Keratinocyte (primary cell): ENCODE measurements around the gene KPNA4. TPM values are rescaled to one million over a fixed set of nuclear protein-coding genes. Genes with fewer than 3 reads are reported as not detected.

Experiments used
- DNase-seq: peaks from one replicate; pipeline ENCODE4 v3.0.0-alpha.2; 2011; ENCODE audit warnings: low read depth, missing footprints, low spot score
- FAIRE-seq: peaks from 2 replicates; lab custom pipeline; 2011; peaks lifted over from hg19 to GRCh38; lab: Jason Lieb, UNC
- H2AFZ ChIP-seq: 2 replicates; pipeline ENCODE4 v1.6.0; 2012; ENCODE audit warnings: low read length, control low read depth, inconsistent platforms; ENCODE audit not compliant: control insufficient read depth
- H3K27ac ChIP-seq: 2 replicates; pipeline ENCODE4 v1.5.1; 2011; ENCODE audit warnings: low read length; ENCODE audit not compliant: control insufficient read depth, insufficient read depth
- H3K27me3 ChIP-seq: 3 replicates; pipeline ENCODE4 v1.6.0; 2011; ENCODE audit warnings: low read length; ENCODE audit not compliant: control insufficient read depth, insufficient read depth; ENCODE audit errors: extremely low read depth
- H3K36me3 ChIP-seq, 2 experiments: 2 replicates in 1 of 2; 3 replicates in 1 of 2; pipeline ENCODE4 v1.5.1; 2011; ENCODE audit warnings: low read length in 2 of 2, mild to moderate bottlenecking in 1 of 2; ENCODE audit not compliant: control insufficient read depth in 2 of 2, insufficient read depth in 2 of 2; ENCODE audit errors: extremely low read depth in 1 of 2
- H3K4me1 ChIP-seq: 3 replicates; pipeline ENCODE4 v1.5.1; 2011; ENCODE audit warnings: low read length; ENCODE audit not compliant: control insufficient read depth, insufficient read depth; ENCODE audit errors: extremely low read depth
- H3K4me2 ChIP-seq: 3 replicates; pipeline ENCODE4 v1.6.0; 2011; ENCODE audit warnings: low read depth, low read length; ENCODE audit not compliant: control insufficient read depth, insufficient read depth; ENCODE audit errors: extremely low read depth
- H3K4me3 ChIP-seq, 3 experiments: fragments of 200-600 bp in 1 of 3; sonication (generic) in 1 of 3; 2 replicates in 2 of 3; 3 replicates in 1 of 3; pipeline ENCODE4 v1.5.1; 2011 to 2016; ENCODE audit warnings: low read length in 3 of 3, mild to moderate bottlenecking in 3 of 3, control low read depth in 2 of 3, inconsistent platforms in 1 of 3, low read depth in 1 of 3, mixed read lengths in 1 of 3, mixed run types in 1 of 3, moderate library complexity in 1 of 3; ENCODE audit not compliant: control insufficient read depth in 2 of 3, insufficient read depth in 2 of 3; ENCODE audit errors: extremely low read depth in 1 of 3
- H3K79me2 ChIP-seq: 2 replicates; pipeline ENCODE4 v1.6.0; 2012; ENCODE audit warnings: low read length; ENCODE audit not compliant: control insufficient read depth, insufficient read depth
- H3K9ac ChIP-seq: 3 replicates; pipeline ENCODE4 v1.6.0; 2011; ENCODE audit warnings: low read length; ENCODE audit not compliant: control insufficient read depth, insufficient read depth; ENCODE audit errors: extremely low read depth
- H3K9me1 ChIP-seq: 3 replicates; pipeline ENCODE4 v1.6.0; 2011; ENCODE audit warnings: low read length; ENCODE audit not compliant: control insufficient read depth, insufficient read depth; ENCODE audit errors: extremely low read depth
- H3K9me3 ChIP-seq: 2 replicates; pipeline ENCODE4 v1.5.1; 2012; ENCODE audit warnings: low read depth, low read length; ENCODE audit not compliant: control insufficient read depth
- H4K20me1 ChIP-seq: 3 replicates; pipeline ENCODE4 v1.6.0; 2011; ENCODE audit warnings: low read length; ENCODE audit not compliant: control insufficient read depth, insufficient read depth; ENCODE audit errors: extremely low read depth
- EZH2 ChIP-seq: IDR thresholded peaks from one replicate; pipeline ENCODE4 v1.6.1; 2012; ENCODE audit warnings: inconsistent platforms, mild to moderate bottlenecking, low read length, moderate library complexity
- dilution Hi-C: fragments of 300-500 bp; cut with MboI; formaldehyde crosslinking; loops from one replicate; pipeline ENCODE4 v1.7.0; 2020; ENCODE audit warnings: low sequenced_read_pairs; ENCODE audit not compliant: extremely low pct_ligation_motif_present
- polyA plus RNA-seq, 5 experiments: library from polyadenylated mRNA; depleted of rRNA in 3 of 5; stranded (reverse) in 3 of 5; stranded (forward) in 1 of 5; unstranded in 1 of 5; fragments of >200 nt; gene quantifications; 1 replicate in 1 of 5; 2 replicates in 3 of 5; 3 replicates in 1 of 5; pipeline versions ENCODE4 v1.2.1 to v1.2.3, GENCODE V29; 2011 to 2012; ENCODE audit warnings: missing spikeins in 2 of 5, low read depth in 1 of 5, low replicate concordance in 1 of 5
- TF ChIP-seq, protein P1 (sequence below), 3 experiments: IDR thresholded peaks in 1 of 3; conservative IDR thresholded peaks in 1 of 3; optimal IDR thresholded peaks in 1 of 3; 2 replicates in 2 of 3; 3 replicates in 1 of 3; pipeline versions ENCODE3 to v1.5.1; 2011; ENCODE audit warnings: low read length in 3 of 3, mild to moderate bottlenecking in 3 of 3, moderate library complexity in 2 of 3, control low read depth in 1 of 3, inconsistent platforms in 1 of 3; ENCODE audit not compliant: insufficient read depth in 2 of 3; ENCODE audit errors: extremely low read depth in 1 of 3

Gene KPNA4
- polyA plus RNA-seq, 1 donor (not counting 4 experiments of a cell fraction or from before 2014, with no cell fraction given) = 42.0 TPM

DNA sequence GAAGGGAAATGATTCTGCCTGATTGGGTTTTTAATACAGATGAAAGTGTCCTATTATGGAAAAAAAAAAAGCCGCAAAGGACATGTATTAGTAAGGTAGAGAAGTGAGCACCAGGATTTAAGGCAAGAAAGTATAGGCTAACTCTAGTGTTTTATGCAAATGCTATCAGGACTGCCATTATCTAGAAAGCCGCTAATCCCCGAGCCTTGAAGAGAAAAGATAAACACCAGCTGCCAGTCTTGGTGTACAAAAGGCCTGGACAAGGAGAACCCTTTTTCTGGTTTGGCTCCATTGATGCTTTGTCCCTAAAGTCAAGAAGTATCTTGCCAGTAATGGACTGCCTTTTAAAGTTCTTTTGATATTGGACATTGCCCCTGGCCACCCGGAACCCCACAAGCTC is 107.2 kb downstream of the KPNA4 start:
- no peak for TF ChIP-seq EZH2
- TF ChIP-seq, protein P1, sequence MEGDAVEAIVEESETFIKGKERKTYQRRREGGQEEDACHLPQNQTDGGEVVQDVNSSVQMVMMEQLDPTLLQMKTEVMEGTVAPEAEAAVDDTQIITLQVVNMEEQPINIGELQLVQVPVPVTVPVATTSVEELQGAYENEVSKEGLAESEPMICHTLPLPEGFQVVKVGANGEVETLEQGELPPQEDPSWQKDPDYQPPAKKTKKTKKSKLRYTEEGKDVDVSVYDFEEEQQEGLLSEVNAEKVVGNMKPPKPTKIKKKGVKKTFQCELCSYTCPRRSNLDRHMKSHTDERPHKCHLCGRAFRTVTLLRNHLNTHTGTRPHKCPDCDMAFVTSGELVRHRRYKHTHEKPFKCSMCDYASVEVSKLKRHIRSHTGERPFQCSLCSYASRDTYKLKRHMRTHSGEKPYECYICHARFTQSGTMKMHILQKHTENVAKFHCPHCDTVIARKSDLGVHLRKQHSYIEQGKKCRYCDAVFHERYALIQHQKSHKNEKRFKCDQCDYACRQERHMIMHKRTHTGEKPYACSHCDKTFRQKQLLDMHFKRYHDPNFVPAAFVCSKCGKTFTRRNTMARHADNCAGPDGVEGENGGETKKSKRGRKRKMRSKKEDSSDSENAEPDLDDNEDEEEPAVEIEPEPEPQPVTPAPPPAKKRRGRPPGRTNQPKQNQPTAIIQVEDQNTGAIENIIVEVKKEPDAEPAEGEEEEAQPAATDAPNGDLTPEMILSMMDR (optimal IDR thresholded peaks at IDR 0.05 in 1 of 3, IDR thresholded peaks at IDR 0.05 in 1 of 3, conservative IDR thresholded peaks at IDR 0.05 in 1 of 3; ENCODE audit: extremely low read depth in 1 of 3, insufficient read depth in 2 of 3, low read length in 3 of 3) = no peak
- H3K9ac ChIP-seq = no peak overlapping the region
- no peaks in the 10 kb centered on the region for H3K9me1 ChIP-seq
- no peaks in the 10 kb centered on the region for H3K79me2 ChIP-seq
- H3K36me3 ChIP-seq = no peaks in the 10 kb centered on the region
- H3K27ac ChIP-seq = no peak overlapping the region
- FAIRE-seq (no peak), DNase-seq (no peak)
- dilution Hi-C loops = no loop called here
- H3K27me3 ChIP-seq = no peaks in the 10 kb centered on the region
- H3K4me1 ChIP-seq = no peaks in the 10 kb centered on the region
- H2AFZ ChIP-seq = no peak overlapping the region
- no peak overlapping the region for H3K4me3 ChIP-seq
- H4K20me1 ChIP-seq = no peaks in the 10 kb centered on the region
- H3K9me3 ChIP-seq = no peaks in the 10 kb centered on the region
- H3K4me2 ChIP-seq = no peak overlapping the region

DNA sequence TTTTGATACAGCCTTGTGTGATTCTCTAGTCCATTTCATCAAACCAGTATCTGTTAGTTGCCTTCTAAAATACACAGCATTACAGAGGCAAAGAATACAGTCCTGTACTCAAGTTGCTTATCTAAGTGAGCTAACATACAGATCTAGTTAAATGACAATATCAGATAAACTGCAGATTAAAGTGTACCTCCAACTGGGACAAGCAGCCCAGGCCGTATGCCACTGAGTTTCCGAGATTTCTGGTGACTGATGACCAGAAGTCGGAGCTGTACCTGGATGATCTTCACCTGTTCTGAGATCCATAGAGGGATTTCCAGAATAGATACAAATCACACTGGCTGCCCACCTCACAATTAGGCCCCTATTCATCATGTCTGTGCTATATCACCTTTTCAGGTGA is 109.5 kb downstream of the KPNA4 start:
- DNase-seq (no peak), FAIRE-seq (no peak)
- H3K36me3 ChIP-seq = no peaks in the 10 kb centered on the region
- H3K79me2 ChIP-seq = no peaks in the 10 kb centered on the region
- TF ChIP-seq EZH2 = no peak
- TF ChIP-seq, protein P1 (optimal IDR thresholded peaks at IDR 0.05 in 1 of 3, IDR thresholded peaks at IDR 0.05 in 1 of 3, conservative IDR thresholded peaks at IDR 0.05 in 1 of 3; ENCODE audit: extremely low read depth in 1 of 3, insufficient read depth in 2 of 3, low read length in 3 of 3) = no peak
- H3K9ac ChIP-seq = no peak overlapping the region
- dilution Hi-C loops = no loop called here
- no peak overlapping the region for H3K4me2 ChIP-seq
- H3K9me1 ChIP-seq = no peaks in the 10 kb centered on the region
- H3K27me3 ChIP-seq = no peaks in the 10 kb centered on the region
- H2AFZ ChIP-seq = no peak overlapping the region
- H4K20me1 ChIP-seq = no peaks in the 10 kb centered on the region
- H3K9me3 ChIP-seq = no peaks in the 10 kb centered on the region
- H3K4me3 ChIP-seq = no peak overlapping the region
- H3K27ac ChIP-seq = no peak overlapping the region
- peaks cover 2% of the 10 kb centered on the region for H3K4me1 ChIP-seq
